GM10266 (cell line): ENCODE data around the gene SLC10A7.

Experiments used
- DNase-seq: peaks from one replicate; pipeline ENCODE4 v3.0.0; 2012; ENCODE audit errors: extremely low spot score
- CTCF ChIP-seq: IDR thresholded peaks from 2 replicates; pipeline ENCODE4 v1.5.1; 2012; ENCODE audit warnings: mild to moderate bottlenecking, low read depth; ENCODE audit not compliant: control insufficient read depth, insufficient read depth; ENCODE audit errors: missing control alignments

The SLC10A7 gene

GRCh38 chr4:146292508-146292907 lies 229.2 kb downstream of the SLC10A7 start:
- no peak for TF ChIP-seq CTCF
- DNase-seq: no peak

GRCh38 chr4:146291313-146291712 lies 230.4 kb downstream of the SLC10A7 start:
- no peak for TF ChIP-seq CTCF
- no peak for DNase-seq

GRCh38 chr4:146288193-146288592 lies 233.5 kb downstream of the SLC10A7 start:
- no peak for TF ChIP-seq CTCF
- no peak for DNase-seq

DNA sequence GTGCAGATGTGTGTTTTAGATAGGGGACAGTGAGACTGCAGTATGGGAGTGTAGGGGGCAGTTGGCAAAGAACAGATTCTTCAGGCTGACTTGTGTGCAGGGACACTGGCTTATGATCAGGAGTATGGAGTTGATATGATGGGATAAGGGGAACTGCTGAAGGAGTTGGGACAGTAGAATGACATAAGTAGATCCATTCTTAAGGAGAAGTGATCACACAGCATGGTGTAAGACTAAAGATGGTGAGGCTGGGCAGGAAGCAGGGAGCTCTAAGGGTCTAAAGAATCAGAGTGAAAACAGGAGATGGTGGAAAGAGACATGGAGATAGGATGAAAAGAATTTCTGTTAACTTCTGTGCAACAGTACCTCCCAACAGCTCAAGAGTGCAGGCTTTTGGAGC lies 236.7 kb downstream of the SLC10A7 start:
- no peak for TF ChIP-seq CTCF
- DNase-seq: no peak

- TF ChIP-seq CTCF: no peak
- no peak for DNase-seq
Measured at GRCh38 chr4:146283758-146284651, 237.7 kb downstream of the SLC10A7 start.

GRCh38 chr4:146282657-146283056 lies 239.1 kb downstream of the SLC10A7 start:
- no peak for TF ChIP-seq CTCF
- DNase-seq: no peak

- no peak for TF ChIP-seq CTCF
- DNase-seq: no peak
Measured at GRCh38 chr4:146278986-146279385, 242.8 kb downstream of the SLC10A7 start.
